GM12865 (cell line): ENCODE data around the gene ELOVL6.

ENCODE experiments used
- DNase-seq: peaks from one replicate; pipeline ENCODE4 v3.0.0; 2010; ENCODE audit warnings: low read depth
- H3K4me3 ChIP-seq: 2 replicates; pipeline ENCODE4 v1.5.1; 2011; ENCODE audit warnings: mild to moderate bottlenecking, low read depth, low read length, control low read depth
- CTCF ChIP-seq: IDR thresholded peaks from 2 replicates; pipeline ENCODE4 v1.5.1; 2011; ENCODE audit warnings: low read length, control low read depth, low read depth, inconsistent platforms; ENCODE audit not compliant: insufficient read depth; ENCODE audit errors: missing control alignments

Gene ELOVL6

DNA sequence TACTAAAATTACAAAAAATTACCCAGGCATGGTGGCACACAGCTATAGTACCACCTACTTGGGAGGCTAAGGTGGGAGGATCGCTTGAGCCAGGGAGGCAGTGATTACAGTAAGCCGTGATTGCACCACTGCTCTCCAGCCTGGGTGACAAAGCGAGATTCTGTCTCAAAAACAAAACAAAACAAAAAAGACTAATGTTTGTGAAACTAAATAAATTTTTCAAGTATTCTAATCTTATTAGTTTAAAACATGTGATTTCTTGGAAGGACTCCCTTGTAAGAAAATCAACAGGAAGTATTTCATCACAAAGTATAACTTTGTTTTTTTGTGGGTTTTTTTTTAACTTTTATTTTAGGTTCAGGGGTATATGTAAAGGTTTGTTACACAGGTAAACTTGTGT, 196.1 kb downstream of the ELOVL6 start:
- TF ChIP-seq CTCF, result no peak
- DNase-seq, result no peak
- no peak overlapping the region for H3K4me3 ChIP-seq

DNA sequence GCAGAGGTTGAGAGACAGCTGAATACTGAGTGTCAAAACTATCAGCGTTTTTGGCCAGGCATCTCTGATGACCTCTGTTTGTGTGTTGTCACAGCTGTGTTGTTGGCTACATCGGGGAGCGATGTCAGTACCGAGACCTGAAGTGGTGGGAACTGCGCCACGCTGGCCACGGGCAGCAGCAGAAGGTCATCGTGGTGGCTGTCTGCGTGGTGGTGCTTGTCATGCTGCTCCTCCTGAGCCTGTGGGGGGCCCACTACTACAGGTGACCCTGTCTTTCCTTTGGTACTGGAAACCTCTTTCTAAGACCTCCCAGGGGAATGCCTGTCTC, 198.9 kb downstream of the ELOVL6 start:
- no peak for TF ChIP-seq CTCF
- DNase-seq, result no peak
- H3K4me3 ChIP-seq, result no peak overlapping the region

DNA sequence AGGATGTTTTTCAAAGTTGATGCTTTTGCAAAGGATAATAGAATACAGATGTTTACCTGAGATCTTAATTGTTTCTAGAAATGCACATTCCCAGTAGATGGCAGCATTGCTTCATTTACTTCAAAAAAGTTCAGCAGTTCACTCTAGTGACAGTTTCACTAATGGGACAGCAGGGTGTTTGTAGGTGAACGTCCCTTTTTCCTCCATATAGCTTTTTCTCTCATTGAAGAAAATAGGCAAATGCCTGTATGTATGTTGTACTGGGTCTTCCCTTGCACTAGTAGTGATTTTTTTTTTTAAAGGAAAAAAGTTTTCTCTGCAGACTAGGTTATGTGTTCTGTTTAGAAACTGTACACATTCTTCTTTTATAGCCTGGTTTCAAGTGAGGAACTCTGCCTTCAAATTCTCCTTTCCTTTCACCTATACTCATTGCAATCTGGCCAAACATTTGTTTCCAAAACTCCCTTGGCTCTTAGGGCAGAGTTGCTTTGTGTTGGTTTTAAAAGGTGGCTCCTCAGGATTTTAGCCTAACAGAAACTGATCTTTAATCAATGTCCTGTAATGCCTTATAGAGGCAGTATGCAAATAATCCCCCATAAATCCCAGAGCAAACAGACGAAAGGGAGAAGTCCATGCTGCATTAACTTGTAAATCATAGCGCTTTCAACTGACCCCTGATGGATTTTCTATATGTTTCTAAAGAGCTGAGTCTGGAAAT, 199.4 kb downstream of the ELOVL6 start:
- no peak overlapping the region for H3K4me3 ChIP-seq
- peak; percentile 58 for TF ChIP-seq CTCF
- DNase-seq, result peak; percentile 79

GRCh38 chr4:109996526-109996925, 201.9 kb downstream of the ELOVL6 start:
- no peak overlapping the region for H3K4me3 ChIP-seq
- TF ChIP-seq CTCF, result no peak
- DNase-seq, result no peak
